HepG2 (cell line): Measurements from ENCODE around the gene CCDC30. TPM values are rescaled to one million over a fixed set of nuclear protein-coding genes. Genes with fewer than 3 reads are reported as not detected.

ENCODE experiments used
- ATF3 ChIP-seq: sonication (generic); formaldehyde crosslinking; IDR thresholded peaks from 2 replicates; pipeline ENCODE4 v1.4.0; 2020; ENCODE audit warnings: missing genetic modification reagents
- CEBPG ChIP-seq: IDR thresholded peaks from 2 replicates; pipeline ENCODE4 v1.6.1; 2016
- ELF4 ChIP-seq: sonication (generic); formaldehyde crosslinking; IDR thresholded peaks from 2 replicates; pipeline ENCODE4 v1.5.0; 2020; ENCODE audit warnings: missing genetic modification reagents, mild to moderate bottlenecking, moderate library complexity, borderline replicate concordance
- FOXC1 ChIP-seq: sonication (generic); formaldehyde crosslinking; IDR thresholded peaks from 2 replicates; pipeline ENCODE4 v1.8.0; 2022; ENCODE audit warnings: mild to moderate bottlenecking, missing genetic modification reagents, borderline replicate concordance
- IRF9 ChIP-seq: sonication (generic); formaldehyde crosslinking; IDR thresholded peaks from 2 replicates; pipeline ENCODE4 v1.8.0; 2022; ENCODE audit warnings: missing genetic modification reagents, mild to moderate bottlenecking, borderline replicate concordance
- LBX2 ChIP-seq: sonication (generic); formaldehyde crosslinking; IDR thresholded peaks from 2 replicates; pipeline ENCODE4 v1.5.0; 2020; ENCODE audit warnings: missing genetic modification reagents, mild to moderate bottlenecking, borderline replicate concordance
- SIN3A ChIP-seq: IDR thresholded peaks from 2 replicates; pipeline ENCODE4 v1.6.1; 2011; ENCODE audit warnings: low read depth, mild to moderate bottlenecking, control low read depth, low read length, borderline replicate concordance
- TFDP1 ChIP-seq: IDR thresholded peaks from 2 replicates; pipeline ENCODE4 v1.6.1; 2016; ENCODE audit warnings: missing compliant biosample characterization, missing genetic modification reagents, borderline replicate concordance
- TFDP2 ChIP-seq: sonication (generic); formaldehyde crosslinking; IDR thresholded peaks from 2 replicates; pipeline ENCODE4 v1.4.0; 2020; ENCODE audit warnings: missing genetic modification reagents
- USF2 ChIP-seq, 2 experiments: sonication (generic) in 1 of 2; formaldehyde crosslinking in 1 of 2; IDR thresholded peaks; 2 replicates each; pipeline versions ENCODE4 v1.5.1 to v1.6.1; 2011 to 2020; ENCODE audit warnings: borderline replicate concordance in 1 of 2, low read depth in 1 of 2, low read length in 1 of 2, mild to moderate bottlenecking in 1 of 2, missing genetic modification reagents in 1 of 2, moderate library complexity in 1 of 2
- YEATS4 ChIP-seq: sonication (generic); formaldehyde crosslinking; IDR thresholded peaks from 2 replicates; pipeline ENCODE4 v1.4.0; 2020; ENCODE audit warnings: missing genetic modification reagents, borderline replicate concordance
- ZC3H13 ChIP-seq: sonication (generic); formaldehyde crosslinking; IDR thresholded peaks from 2 replicates; pipeline ENCODE4 v1.8.1; 2023; ENCODE audit warnings: mild to moderate bottlenecking, missing genetic modification reagents, moderate library complexity
- ZGPAT ChIP-seq: IDR thresholded peaks from 2 replicates; pipeline ENCODE4 v1.6.1; 2016; ENCODE audit warnings: mild to moderate bottlenecking
- ZMYM4 ChIP-seq: sonication (generic); formaldehyde crosslinking; IDR thresholded peaks from 2 replicates; pipeline ENCODE4 v1.8.1; 2023; ENCODE audit warnings: mild to moderate bottlenecking, missing genetic modification reagents
- ZNF230 ChIP-seq: sonication (generic); formaldehyde crosslinking; IDR thresholded peaks from 2 replicates; pipeline ENCODE4 v1.4.0; 2020; ENCODE audit warnings: mild to moderate bottlenecking, missing genetic modification reagents
- ZNF232 ChIP-seq: sonication (generic); formaldehyde crosslinking; IDR thresholded peaks from 2 replicates; pipeline ENCODE4 v1.4.0; 2020; ENCODE audit warnings: missing genetic modification reagents, borderline replicate concordance
- ZNF333 ChIP-seq: sonication (generic); formaldehyde crosslinking; IDR thresholded peaks from 2 replicates; pipeline ENCODE4 v1.4.0; 2020; ENCODE audit warnings: mild to moderate bottlenecking, missing genetic modification reagents, borderline replicate concordance
- ZNF7 ChIP-seq: IDR thresholded peaks from 2 replicates; pipeline ENCODE4 v1.6.1; 2016; ENCODE audit warnings: missing biosample characterization, missing genetic modification reagents
- ZSCAN22 ChIP-seq: sonication (generic); formaldehyde crosslinking; IDR thresholded peaks from 2 replicates; pipeline ENCODE4 v1.4.0; 2020; ENCODE audit warnings: mild to moderate bottlenecking, missing genetic modification reagents
- polyA plus RNA-seq, 8 experiments: library from polyadenylated mRNA; depleted of rRNA in 3 of 8; stranded (reverse) in 7 of 8; unstranded in 1 of 8; fragments of >200 nt; fragmentation: Illumina TruSeq in 4 of 8; extraction: Trizol in 4 of 8; gene quantifications; 2 replicates each; pipeline versions ENCODE4 v1.2.1 to v1.2.3, GENCODE V29; 2011 to 2016; ENCODE audit warnings: low read depth in 4 of 8, missing spikeins in 1 of 8, mixed read lengths in 1 of 8; ENCODE audit not compliant: insufficient read depth in 1 of 8
- total RNA-seq, 5 experiments: library from RNA; depleted of rRNA; stranded (reverse); fragments of >200 nt; fragmentation: Illumina TruSeq; extraction: Trizol; gene quantifications; 2 replicates each; pipeline ENCODE4 v1.2.3, GENCODE V29; 2016; ENCODE audit warnings: low read depth in 1 of 5

The CCDC30 gene
- total and polyA plus RNA-seq, 2 of the 13 experiments (the other 11 are each of a cell fraction or from before 2014, with no cell fraction given): 0.25 to 0.77 TPM

GRCh38 chr1:42682739-42683531, 219.8 kb downstream of the CCDC30 start (continued):
- TF ChIP-seq USF2 (IDR thresholded peaks at IDR 0.05; ENCODE audit: low read depth, low read length) (peak; percentile 38; the same call in 1 of the 2 replicates), USF2 (CRISPR knock-in tag; IDR thresholded peaks at IDR 0.05; ENCODE audit: borderline replicate concordance) (no peak), SIN3A (peak; percentile 31; the same call in 1 of the 2 replicates), ZNF230 (CRISPR knock-in tag) (0 out of 2 replicates have a peak, but pooled peaks have one; percentile 50), IRF9 (CRISPR knock-in tag) (peak; percentile 25; the same call in 1 of the 2 replicates), ZGPAT (CRISPR knock-in tag) (peak; percentile 58; the same call in 1 of the 2 replicates), ELF4 (CRISPR knock-in tag) (no peak), ATF3 (CRISPR knock-in tag) (no peak; the same call in 1 of the 2 replicates), TFDP1 (peak; percentile 54; the same call in 1 of the 2 replicates), TFDP2 (peak; percentile 39; the same call in 1 of the 2 replicates), ZNF333 (CRISPR knock-in tag) (peak; percentile 78; the same call in 1 of the 2 replicates), ZC3H13 (CRISPR knock-in tag) (peak; percentile 84), LBX2 (CRISPR knock-in tag) (peak; percentile 56; the same call in 1 of the 2 replicates), ZMYM4 (CRISPR knock-in tag) (0 out of 2 replicates have a peak, but pooled peaks have one; percentile 23), ZNF232 (CRISPR knock-in tag) (peak; percentile 76), ZNF7 (CRISPR knock-in tag) (no peak), CEBPG (CRISPR knock-in tag) (no peak), ZSCAN22 (CRISPR knock-in tag) (no peak), FOXC1 (peak; percentile 68; the same call in 1 of the 2 replicates), YEATS4 (CRISPR knock-in tag) (peak; percentile 84)
